Measurements from ENCODE around the gene SBF2.
A peak's percentile ranks its signal among the peaks of the same experiment; 100 is the strongest.

SBF2 gene

DNA sequence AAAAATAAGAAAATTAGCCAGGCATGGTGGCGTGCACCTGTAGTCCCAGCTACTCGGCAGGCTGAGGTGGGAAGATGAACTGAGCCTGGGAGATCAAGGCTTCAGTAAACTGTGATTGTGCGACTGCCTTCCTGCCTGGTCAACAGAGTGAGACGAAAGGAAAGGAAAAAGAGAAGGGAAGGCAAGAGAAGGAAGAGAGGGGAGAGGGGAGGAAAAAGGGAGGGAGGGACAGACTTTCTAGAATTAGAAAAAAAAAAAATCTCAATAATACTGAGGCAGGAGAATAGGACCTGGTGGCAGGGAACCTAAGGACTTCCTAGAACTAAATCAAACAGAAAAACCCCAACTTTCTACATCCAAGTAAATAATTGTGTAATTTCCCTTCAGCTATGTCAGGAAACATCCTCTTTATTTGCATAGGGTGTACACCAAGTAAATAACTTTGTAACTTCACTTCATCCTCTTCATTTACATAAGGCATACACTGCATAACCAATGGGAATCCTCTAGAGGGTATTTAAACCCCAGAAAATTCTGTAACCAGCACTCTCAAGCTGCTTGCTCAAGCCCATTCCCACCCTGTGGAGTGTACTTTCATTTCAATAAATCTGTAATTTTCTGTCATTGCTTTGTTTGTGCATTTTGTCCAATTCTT is 8.7 kb downstream of the SBF2 start:
- DNase-seq (ENCODE audit: low spot score) = no peak
- ChIA-PET CTCF (no interaction called here), POLR2A (ENCODE audit: low non-redundant PET) (interaction anchor here (0.6 kb wide), 1 partner anchor 14 kb away, joined by 10 read pairs; no protein-coding TSS in a partner anchor)
- H3K27ac ChIP-seq = no peak overlapping the region
- TF ChIP-seq, protein P1, sequence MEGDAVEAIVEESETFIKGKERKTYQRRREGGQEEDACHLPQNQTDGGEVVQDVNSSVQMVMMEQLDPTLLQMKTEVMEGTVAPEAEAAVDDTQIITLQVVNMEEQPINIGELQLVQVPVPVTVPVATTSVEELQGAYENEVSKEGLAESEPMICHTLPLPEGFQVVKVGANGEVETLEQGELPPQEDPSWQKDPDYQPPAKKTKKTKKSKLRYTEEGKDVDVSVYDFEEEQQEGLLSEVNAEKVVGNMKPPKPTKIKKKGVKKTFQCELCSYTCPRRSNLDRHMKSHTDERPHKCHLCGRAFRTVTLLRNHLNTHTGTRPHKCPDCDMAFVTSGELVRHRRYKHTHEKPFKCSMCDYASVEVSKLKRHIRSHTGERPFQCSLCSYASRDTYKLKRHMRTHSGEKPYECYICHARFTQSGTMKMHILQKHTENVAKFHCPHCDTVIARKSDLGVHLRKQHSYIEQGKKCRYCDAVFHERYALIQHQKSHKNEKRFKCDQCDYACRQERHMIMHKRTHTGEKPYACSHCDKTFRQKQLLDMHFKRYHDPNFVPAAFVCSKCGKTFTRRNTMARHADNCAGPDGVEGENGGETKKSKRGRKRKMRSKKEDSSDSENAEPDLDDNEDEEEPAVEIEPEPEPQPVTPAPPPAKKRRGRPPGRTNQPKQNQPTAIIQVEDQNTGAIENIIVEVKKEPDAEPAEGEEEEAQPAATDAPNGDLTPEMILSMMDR (conservative IDR thresholded peaks at IDR 0.05; ENCODE audit: low read depth) = no peak

DNA sequence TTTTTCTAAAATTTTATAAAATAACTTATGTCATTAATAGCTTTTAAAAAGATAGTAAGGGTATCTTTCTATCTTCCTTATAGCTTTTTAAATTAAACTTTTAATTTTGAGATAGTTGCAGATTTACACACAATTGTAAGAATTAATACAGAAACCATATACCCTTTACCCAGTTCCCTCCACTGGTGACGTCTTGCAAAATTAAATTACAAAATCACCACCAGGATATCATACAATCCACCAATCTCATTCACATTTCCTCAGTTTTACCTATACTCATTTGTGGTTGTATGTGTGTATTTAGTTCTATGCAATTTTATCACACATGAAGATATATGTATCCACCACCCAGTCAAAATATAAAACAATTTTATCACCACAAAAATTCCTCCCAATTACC is 10.0 kb downstream of the SBF2 start:
- CTCF ChIA-PET = interaction anchor here (0.6 kb wide), 1 partner anchor 182 kb away, joined by 3 read pairs; no protein-coding TSS in a partner anchor
- TF ChIP-seq, protein P1 (conservative IDR thresholded peaks at IDR 0.05; ENCODE audit: low read depth) = no peak

DNA sequence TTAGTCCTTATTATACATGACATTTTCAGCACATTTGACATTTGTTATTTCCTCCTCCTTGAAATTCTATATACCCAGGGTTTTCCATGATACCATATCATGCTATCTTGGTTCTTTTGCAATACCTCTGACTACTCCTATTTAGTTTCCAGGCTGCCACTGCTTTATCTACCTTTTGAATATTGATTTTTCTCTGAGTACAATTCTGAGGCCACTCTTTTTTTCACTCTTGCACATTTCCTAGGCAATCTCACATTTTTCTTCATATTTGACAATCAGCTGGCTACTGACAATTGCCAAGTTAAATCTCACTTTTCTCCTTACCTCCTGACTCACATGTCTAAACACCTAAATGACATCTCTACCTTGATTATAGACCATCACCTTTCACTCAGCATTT is 11.9 kb downstream of the SBF2 start:
- no peak overlapping the region for H3K27ac ChIP-seq
- TF ChIP-seq, protein P1 (conservative IDR thresholded peaks at IDR 0.05; ENCODE audit: low read depth) = no peak
- POLR2A ChIA-PET (ENCODE audit: low non-redundant PET) = no interaction called here
- DNase-seq (ENCODE audit: low spot score) = no peak
- CTCF ChIA-PET = no interaction called here

More for the DNA sequence above, 10.0 kb downstream of the SBF2 start:
- H3K27ac ChIP-seq = no peak overlapping the region
- POLR2A ChIA-PET (ENCODE audit: low non-redundant PET) = no interaction called here
- DNase-seq (ENCODE audit: low spot score) = no peak

DNA sequence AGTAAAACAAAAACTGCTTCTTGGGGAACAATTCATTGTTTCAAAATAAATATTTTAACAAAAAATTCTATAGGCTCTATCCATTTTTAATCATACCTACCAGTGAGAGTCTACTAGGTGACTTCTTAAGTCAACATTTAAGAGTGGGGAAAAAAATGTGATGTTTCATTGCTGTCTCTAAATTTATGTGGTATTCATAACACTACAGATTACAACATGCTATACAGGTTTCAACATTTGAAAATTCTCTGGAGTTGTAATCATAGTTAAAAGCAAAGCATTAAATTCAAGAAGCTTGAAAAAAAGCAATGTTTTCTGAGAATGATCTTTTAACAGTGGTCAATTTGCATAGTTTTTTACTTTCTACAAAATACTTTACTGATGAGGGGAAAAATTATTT is 18.3 kb downstream of the SBF2 start:
- DNase-seq (ENCODE audit: low spot score) = peak; percentile 6
- H3K27ac ChIP-seq = no peak overlapping the region
- ChIA-PET POLR2A (ENCODE audit: low non-redundant PET) (no interaction called here), CTCF (no interaction called here)
- TF ChIP-seq, protein P1 (conservative IDR thresholded peaks at IDR 0.05; ENCODE audit: low read depth) = no peak

DNA sequence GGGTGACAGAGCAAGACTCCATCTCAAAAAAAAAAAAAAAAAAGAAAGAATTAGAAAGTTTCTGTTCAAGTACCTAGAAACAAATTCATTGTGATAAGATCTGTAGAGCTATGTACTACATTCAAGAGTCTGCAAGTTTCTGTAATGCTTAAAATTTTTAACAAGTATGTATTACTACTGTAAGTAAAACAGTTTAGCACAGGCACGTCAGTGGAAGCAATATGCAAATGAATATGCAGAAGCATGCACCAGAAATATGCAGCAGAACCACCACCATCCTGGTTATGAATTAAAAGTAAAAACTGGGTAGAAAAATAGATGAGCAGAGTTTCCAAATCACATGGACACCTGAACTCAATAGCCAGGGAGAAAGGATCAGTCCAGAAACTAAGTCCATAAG is 19.3 kb downstream of the SBF2 start:
- TF ChIP-seq, protein P1 (conservative IDR thresholded peaks at IDR 0.05; ENCODE audit: low read depth) = no peak
- DNase-seq (ENCODE audit: low spot score) = no peak
- ChIA-PET POLR2A (ENCODE audit: low non-redundant PET) (no interaction called here), CTCF (no interaction called here)
- no peak overlapping the region for H3K27ac ChIP-seq

DNA sequence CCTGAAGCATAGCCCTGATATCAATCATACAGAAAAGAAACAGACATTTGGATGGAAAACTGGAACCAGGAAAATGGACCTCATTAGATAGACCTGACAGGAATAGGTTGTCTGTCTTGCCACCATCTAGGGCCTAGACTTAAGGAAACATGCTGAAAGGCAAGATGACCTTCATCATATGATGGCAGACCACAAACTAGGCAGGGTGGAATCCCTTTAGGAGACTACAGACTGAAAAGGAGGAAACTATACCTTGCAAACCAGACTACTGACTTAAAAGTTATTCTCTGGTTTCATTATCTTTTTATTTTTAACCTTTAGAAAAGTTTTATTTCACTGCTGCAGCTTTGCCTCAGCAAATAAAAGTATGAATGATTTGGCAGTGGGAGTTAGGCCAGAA is 20.3 kb downstream of the SBF2 start:
- no peak overlapping the region for H3K27ac ChIP-seq
- no peak for DNase-seq (ENCODE audit: low spot score)
- ChIA-PET POLR2A (ENCODE audit: low non-redundant PET) (no interaction called here), CTCF (no interaction called here)
- TF ChIP-seq, protein P1 (conservative IDR thresholded peaks at IDR 0.05; ENCODE audit: low read depth) = no peak
